ENCODE measurements around the gene ZNF91. TPM values are rescaled to one million over a fixed set of nuclear protein-coding genes. Genes with fewer than 3 reads are reported as not detected.
"Not testable (repeated sequence)": the region's sequence is repeated elsewhere in the genome, so short reads cannot be mapped to it uniquely, and the experiment has no call there.

Gene ZNF91
- polyA plus RNA-seq, 1 donor from 2014 or later, result 77.8 TPM

GRCh38 chr19:23366437-23366836 is 28.8 kb downstream of the ZNF91 start:
- H3K36me3 ChIP-seq (ENCODE audit: insufficient read depth, low read length), result peaks cover 44% of the 10 kb centered on the region
- no peaks in the 10 kb centered on the region for H3F3A ChIP-seq (ENCODE audit: insufficient read depth, low read length, poor library complexity, severe bottlenecking)
- peaks cover 37% of the 10 kb centered on the region for H3K79me2 ChIP-seq (replicated peaks; ENCODE audit: insufficient read depth, low read length)
- H3K4me2 ChIP-seq (ENCODE audit: low read length), result no peak overlapping the region
- H3K27me3 ChIP-seq (ENCODE audit: insufficient read depth, low read depth, low read length), result no peaks in the 10 kb centered on the region
- TF ChIP-seq CTCF (IDR thresholded peaks at IDR 0.05; ENCODE audit: poor library complexity, severe bottlenecking) (no peak), POLR2AphosphoS5 (IDR thresholded peaks at IDR 0.05) (no peak), TAF1 (IDR thresholded peaks at IDR 0.05; ENCODE audit: low read depth) (no peak), MXI1 (conservative IDR thresholded peaks at IDR 0.05; ENCODE audit: poor library complexity, severe bottlenecking) (no peak)
- no peak overlapping the region for H2AFZ ChIP-seq (ENCODE audit: low read depth, low read length)
- H3K9me3 ChIP-seq (ENCODE audit: low read length), result peaks cover 38% of the 10 kb centered on the region
- no peak overlapping the region for H3K27ac ChIP-seq (ENCODE audit: low read length)
- no peak overlapping the region for H3K9ac ChIP-seq (ENCODE audit: low read length)
- H3K9me2 ChIP-seq (ENCODE audit: insufficient read depth, low read length), result no peaks in the 10 kb centered on the region
- H3K4me3 ChIP-seq (ENCODE audit: low read length), result no peak overlapping the region
- H4K20me1 ChIP-seq (ENCODE audit: insufficient read depth), result no peaks in the 10 kb centered on the region

- H3K9ac ChIP-seq (ENCODE audit: low read length); H3K4me2 ChIP-seq (ENCODE audit: low read length); H3F3A ChIP-seq (ENCODE audit: insufficient read depth, low read length, poor library complexity, severe bottlenecking); H3K27ac ChIP-seq (ENCODE audit: low read length); H3K4me3 ChIP-seq (ENCODE audit: low read length); H3K27me3 ChIP-seq (ENCODE audit: insufficient read depth, low read depth, low read length); H2AFZ ChIP-seq (ENCODE audit: low read depth, low read length); H3K9me2 ChIP-seq (ENCODE audit: insufficient read depth, low read length); H4K20me1 ChIP-seq (ENCODE audit: insufficient read depth): not testable (repeated sequence)
- Histone ChIP-seq H3K79me2 (replicated peaks; ENCODE audit: insufficient read depth, low read length) (peaks cover 33% of the 10 kb centered on the region), H3K9me3 (ENCODE audit: low read length) (peaks cover 40% of the 10 kb centered on the region), H3K36me3 (ENCODE audit: insufficient read depth, low read length) (peaks cover 40% of the 10 kb centered on the region)
Measured at GRCh38 chr19:23366031-23366430, 29.2 kb downstream of the ZNF91 start.

- peaks cover 37% of the 10 kb centered on the region for H3K9me3 ChIP-seq (ENCODE audit: low read length)
- no peak overlapping the region for H3K9ac ChIP-seq (ENCODE audit: low read length)
- no peaks in the 10 kb centered on the region for H3K27me3 ChIP-seq (ENCODE audit: insufficient read depth, low read depth, low read length)
- TF ChIP-seq RAD21 (conservative IDR thresholded peaks at IDR 0.05) (no peak), REST (IDR thresholded peaks at IDR 0.05; ENCODE audit: borderline replicate concordance) (no peak), CTCF (IDR thresholded peaks at IDR 0.05; ENCODE audit: poor library complexity, severe bottlenecking) (no peak), EP300 (conservative IDR thresholded peaks at IDR 0.05; ENCODE audit: poor library complexity, severe bottlenecking) (no peak), TAF1 (IDR thresholded peaks at IDR 0.05; ENCODE audit: low read depth) (no peak), POLR2AphosphoS5 (IDR thresholded peaks at IDR 0.05) (no peak), SMC3 (conservative IDR thresholded peaks at IDR 0.05; ENCODE audit: poor library complexity) (no peak), EZH2 (IDR thresholded peaks at IDR 0.05; ENCODE audit: borderline replicate concordance, insufficient read depth, low read length, poor library complexity, severe bottlenecking) (no peak), MXI1 (conservative IDR thresholded peaks at IDR 0.05; ENCODE audit: poor library complexity, severe bottlenecking) (no peak)
- no peaks in the 10 kb centered on the region for H3K9me2 ChIP-seq (ENCODE audit: insufficient read depth, low read length)
- H3K36me3 ChIP-seq (ENCODE audit: insufficient read depth, low read length), result peaks cover 32% of the 10 kb centered on the region
- no peak overlapping the region for H3K27ac ChIP-seq (ENCODE audit: low read length)
- no peaks in the 10 kb centered on the region for H4K20me1 ChIP-seq (ENCODE audit: insufficient read depth)
- no peak overlapping the region for H3K4me3 ChIP-seq (ENCODE audit: low read length)
- H3K79me2 ChIP-seq (replicated peaks; ENCODE audit: insufficient read depth, low read length), result peaks cover 26% of the 10 kb centered on the region
- no peaks in the 10 kb centered on the region for H3F3A ChIP-seq (ENCODE audit: insufficient read depth, low read length, poor library complexity, severe bottlenecking)
- H2AFZ ChIP-seq (ENCODE audit: low read depth, low read length), result no peak overlapping the region
- H3K4me2 ChIP-seq (ENCODE audit: low read length), result no peak overlapping the region
Measured at GRCh38 chr19:23365222-23365621, 30.0 kb downstream of the ZNF91 start.

- Histone ChIP-seq H3K79me2 (replicated peaks; ENCODE audit: insufficient read depth, low read length) (peaks cover 27% of the 10 kb centered on the region), H3K36me3 (ENCODE audit: insufficient read depth, low read length) (peaks cover 38% of the 10 kb centered on the region), H3K9me3 (ENCODE audit: low read length) (peaks cover 53% of the 10 kb centered on the region)
- H3K9ac ChIP-seq (ENCODE audit: low read length); H3K4me3 ChIP-seq (ENCODE audit: low read length); H3K27ac ChIP-seq (ENCODE audit: low read length); H2AFZ ChIP-seq (ENCODE audit: low read depth, low read length); H3K27me3 ChIP-seq (ENCODE audit: insufficient read depth, low read depth, low read length); H3F3A ChIP-seq (ENCODE audit: insufficient read depth, low read length, poor library complexity, severe bottlenecking); H3K9me2 ChIP-seq (ENCODE audit: insufficient read depth, low read length); H3K4me2 ChIP-seq (ENCODE audit: low read length); H4K20me1 ChIP-seq (ENCODE audit: insufficient read depth): not testable (repeated sequence)
Measured at GRCh38 chr19:23361843-23362242, 33.4 kb downstream of the ZNF91 start.
